Psoas muscle (tissue), 8 donors: Measurements from ENCODE around the gene FRMPD3. TPM values are rescaled to one million over a fixed set of nuclear protein-coding genes. Genes with fewer than 3 reads are reported as not detected.

Source experiments
- ATAC-seq, 4 donors: fragments of 200-7000 bp; cut with Tn5 transposase; one replicate each; pipeline ENCODE4 v1.9.1; 2020; ENCODE audit warnings: moderate library complexity in 3 of 4, mild to moderate bottlenecking in 2 of 4
- DNase-seq, 2 donors: peaks; one replicate each; pipeline ENCODE4 v3.0.0-alpha.2; 2020
- H3K27ac ChIP-seq: fragments of 200-600 bp; one replicate; pipeline ENCODE4 v1.8.0; 2022
- H3K27me3 ChIP-seq, 3 donors: fragments of 200-600 bp in 1 of 3; one replicate each; pipeline versions ENCODE4 v1.6.1 to v1.8.0; 2013 to 2022; ENCODE audit warnings: low read length in 2 of 3, mild to moderate bottlenecking in 2 of 3, moderate library complexity in 1 of 3; ENCODE audit not compliant: insufficient read depth in 3 of 3
- H3K36me3 ChIP-seq, 2 donors: fragments of 200-600 bp in 1 of 2; one replicate each; pipeline versions ENCODE4 v1.6.1 to v1.8.0; 2013 to 2022; ENCODE audit warnings: low read depth in 1 of 2, mild to moderate bottlenecking in 1 of 2, moderate library complexity in 1 of 2; ENCODE audit not compliant: insufficient read depth in 1 of 2
- H3K4me1 ChIP-seq: fragments of 200-600 bp; one replicate; pipeline ENCODE4 v1.8.0; 2022
- H3K4me3 ChIP-seq: fragments of 200-600 bp; one replicate; pipeline ENCODE4 v1.8.0; 2022; ENCODE audit warnings: mild to moderate bottlenecking
- H3K9me3 ChIP-seq: fragments of 200-600 bp; one replicate; pipeline ENCODE4 v1.8.0; 2022
- WGBS, 3 donors: extraction: QIAGEN DNeasy Blood & Tissue Kit; methylation state at CpG; one replicate each; pipeline versions ENCODE4 v1.1.6 to v1.1.7; 2013; 5-methylcytosine and 5-hydroxymethylcytosine counted together
- intact Hi-C, 2 donors: fragments of 100-400 bp; cut with DNase I; formaldehyde crosslinking; loops; one replicate each; pipeline versions ENCODE4 v1.11.0 to v1.14.2; 2022
- polyA plus RNA-seq, 3 donors: library from polyadenylated mRNA; stranded (reverse); fragments of 200-250 nt; gene quantifications; one replicate each; pipeline ENCODE4 v1.2.3, GENCODE V29; 2013
- total RNA-seq, 4 donors: library from RNA; stranded (reverse); fragmentation: NEBNext Ultra II Directional in 2 of 4; extraction: Animal tissue kit (Norgen Biotek cat#: 25700) in 2 of 4; gene quantifications; one replicate each; pipeline versions ENCODE4 v1.2.1 to v1.2.4, GENCODE V29; 2021 to 2023
- TF ChIP-seq, protein P1 (sequence below): fragments of 200-600 bp; IDR thresholded peaks from one replicate; pipeline ENCODE4 v1.8.0; 2022; ENCODE audit warnings: antibody characterized with exemption
- donor health status: healthy with polysubstance abuse.
- donor health status: DM: no; HTN: no; CAD: no; lungs with moderate emphysema.
- donor health status: Bipolar disorder and iron deficiency.
- donor health status: healthy.
- donor health status: DM: yes; HTN: yes; CAD: no.
- donor health status: DM: no; HTN: no; CAD: no.
- donor health status: DM: no; HTN: no; CAD: no.
- donor health status: DM: yes; HTN: yes; CAD: no.

FRMPD3 gene
- total and polyA plus RNA-seq, 7 donors, result 0.01 to 0.02 TPM; not detected in 5

DNA sequence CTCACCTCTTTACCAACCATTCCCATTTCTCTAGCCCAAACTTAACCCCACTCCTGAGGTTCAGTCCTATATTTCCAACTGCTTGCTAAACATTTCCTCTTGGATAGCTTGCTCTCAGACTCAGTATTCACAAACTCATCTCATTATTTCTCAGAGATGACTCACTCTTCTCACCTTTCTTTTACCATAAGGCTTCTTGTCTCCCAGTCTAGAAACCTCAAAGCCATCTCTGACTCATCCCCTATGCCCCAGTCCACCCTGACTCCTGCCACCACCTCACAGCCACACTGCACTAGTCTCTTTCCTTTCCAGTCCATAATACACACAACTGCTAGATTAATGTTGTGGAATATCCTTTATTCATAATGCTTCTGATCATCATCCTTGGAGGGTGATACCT lies 4.8 kb downstream of the FRMPD3 start:
- intact Hi-C loops, result no loop called here
- ATAC-seq (no peak), DNase-seq (no peak)
- TF ChIP-seq, protein P1, sequence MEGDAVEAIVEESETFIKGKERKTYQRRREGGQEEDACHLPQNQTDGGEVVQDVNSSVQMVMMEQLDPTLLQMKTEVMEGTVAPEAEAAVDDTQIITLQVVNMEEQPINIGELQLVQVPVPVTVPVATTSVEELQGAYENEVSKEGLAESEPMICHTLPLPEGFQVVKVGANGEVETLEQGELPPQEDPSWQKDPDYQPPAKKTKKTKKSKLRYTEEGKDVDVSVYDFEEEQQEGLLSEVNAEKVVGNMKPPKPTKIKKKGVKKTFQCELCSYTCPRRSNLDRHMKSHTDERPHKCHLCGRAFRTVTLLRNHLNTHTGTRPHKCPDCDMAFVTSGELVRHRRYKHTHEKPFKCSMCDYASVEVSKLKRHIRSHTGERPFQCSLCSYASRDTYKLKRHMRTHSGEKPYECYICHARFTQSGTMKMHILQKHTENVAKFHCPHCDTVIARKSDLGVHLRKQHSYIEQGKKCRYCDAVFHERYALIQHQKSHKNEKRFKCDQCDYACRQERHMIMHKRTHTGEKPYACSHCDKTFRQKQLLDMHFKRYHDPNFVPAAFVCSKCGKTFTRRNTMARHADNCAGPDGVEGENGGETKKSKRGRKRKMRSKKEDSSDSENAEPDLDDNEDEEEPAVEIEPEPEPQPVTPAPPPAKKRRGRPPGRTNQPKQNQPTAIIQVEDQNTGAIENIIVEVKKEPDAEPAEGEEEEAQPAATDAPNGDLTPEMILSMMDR, result no peak
- no peak overlapping the region for H3K4me3 ChIP-seq
- peaks cover 0 to 72% (median 0%) of the 10 kb centered on the region in 3 donors for H3K27me3 ChIP-seq
- no peaks in the 10 kb centered on the region for H3K4me1 ChIP-seq
- H3K27ac ChIP-seq, result no peak overlapping the region
- H3K36me3 ChIP-seq, result no peaks in the 10 kb centered on the region
- H3K9me3 ChIP-seq, result no peaks in the 10 kb centered on the region

DNA sequence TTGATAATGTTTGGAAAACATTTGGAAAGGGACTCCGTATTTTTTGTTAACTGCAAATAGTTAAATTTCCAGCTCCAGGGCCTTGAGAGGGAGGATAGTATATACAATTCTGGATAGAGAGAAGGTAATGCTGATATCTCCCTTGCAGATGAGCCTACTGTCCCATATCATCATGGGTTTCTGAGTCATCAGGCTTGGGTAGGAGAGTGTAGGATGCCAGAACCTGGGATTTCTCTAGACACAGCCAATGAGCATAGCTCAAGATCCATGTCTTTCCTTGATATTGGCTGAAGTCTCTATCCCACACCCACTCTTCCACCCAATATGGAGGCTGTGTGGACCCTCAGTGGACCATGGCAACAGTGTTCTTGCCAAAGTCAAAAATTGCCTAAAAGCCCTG lies 7.8 kb downstream of the FRMPD3 start:
- H3K27me3 ChIP-seq, result peaks cover 0 to 51% (median 0%) of the 10 kb centered on the region in 3 donors
- WGBS, 3 donors, result 89 to 100% (median 91%) methylated on average over 1 of the region's 1 CpG

DNA sequence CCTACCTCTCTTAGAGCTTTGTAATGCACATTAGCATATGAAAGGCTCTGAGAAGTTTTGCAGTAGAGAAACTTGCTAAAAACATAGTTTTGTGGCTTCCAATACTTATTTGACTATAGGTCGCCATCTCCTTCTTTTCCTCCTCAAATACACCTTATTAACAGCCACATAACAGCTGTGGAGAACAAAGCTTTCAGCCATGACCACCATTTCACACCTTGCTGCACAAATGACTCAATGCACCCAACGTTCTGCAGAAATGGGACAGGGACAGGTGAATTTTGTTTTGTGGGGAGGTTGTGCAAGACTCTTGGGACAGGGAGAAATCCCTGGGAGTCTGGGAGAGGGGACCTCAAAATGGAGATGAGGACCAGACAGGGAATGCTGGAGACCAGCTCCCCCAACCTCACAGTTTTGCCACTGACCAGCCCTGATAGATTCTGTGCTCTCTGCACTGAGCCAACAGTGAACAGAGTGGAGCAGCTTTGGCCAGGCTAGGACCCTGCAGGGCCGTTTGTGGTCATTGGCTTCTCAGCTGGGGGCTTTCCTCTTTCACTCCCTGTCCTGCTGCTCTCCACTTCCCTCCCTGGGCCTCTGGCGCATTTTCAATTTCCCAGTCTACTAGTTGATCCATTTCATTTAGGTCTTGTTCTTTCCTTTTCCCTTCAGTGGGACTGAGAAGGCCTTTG lies 16.6 kb downstream of the FRMPD3 start:
- DNase-seq, result no peak
- no peak for ATAC-seq
- no peaks in the 10 kb centered on the region for H3K4me1 ChIP-seq
- no peaks in the 10 kb centered on the region for H3K9me3 ChIP-seq
- no peak overlapping the region for H3K4me3 ChIP-seq
- no peak overlapping the region for H3K27ac ChIP-seq
- TF ChIP-seq, protein P1, result no peak
- peaks cover 0 to 27% (median 0%) of the 10 kb centered on the region in 3 donors for H3K27me3 ChIP-seq
- H3K36me3 ChIP-seq, result no peaks in the 10 kb centered on the region
- intact Hi-C loops, result no loop called here
- 49 to 65% (median 63%) methylated on average over 3 to 4 of the region's 4 CpGs for WGBS, 3 donors

More for the DNA sequence above, 7.8 kb downstream of the FRMPD3 start:
- H3K4me3 ChIP-seq, result no peak overlapping the region
- H3K9me3 ChIP-seq, result no peaks in the 10 kb centered on the region
- ATAC-seq, result no peak
- no peak overlapping the region for H3K27ac ChIP-seq
- intact Hi-C loops, result no loop called here
- DNase-seq, result no peak
- H3K4me1 ChIP-seq, result no peaks in the 10 kb centered on the region
- H3K36me3 ChIP-seq, result no peaks in the 10 kb centered on the region
- TF ChIP-seq, protein P1, result no peak

DNA sequence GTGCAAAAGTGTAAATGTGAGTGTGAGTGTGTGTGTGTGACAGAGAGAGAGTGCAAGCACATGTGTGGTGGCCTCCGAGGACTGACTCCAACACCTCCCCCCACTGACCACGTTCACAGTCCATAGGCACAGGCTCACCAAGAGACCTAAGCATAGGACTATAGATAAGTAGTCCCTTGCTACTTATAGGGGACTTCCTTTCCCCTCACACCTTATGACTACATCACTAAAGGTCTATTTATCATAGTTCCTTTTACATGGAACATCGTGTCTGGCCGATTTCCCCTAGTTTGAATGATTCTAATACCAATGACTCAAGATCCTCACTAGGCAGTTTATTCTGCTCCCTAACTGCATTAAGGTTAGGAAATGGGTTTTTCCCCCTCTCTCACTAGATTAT lies 17.8 kb downstream of the FRMPD3 start:
- 70 to 77% (median 73%) methylated on average over 4 of the region's 4 CpGs for WGBS, 3 donors
- H3K9me3 ChIP-seq, result no peaks in the 10 kb centered on the region
- intact Hi-C loops, result no loop called here
- DNase-seq (no peak), ATAC-seq (no peak)
- H3K4me3 ChIP-seq, result no peak overlapping the region
- peaks cover 0 to 27% (median 0%) of the 10 kb centered on the region in 3 donors for H3K27me3 ChIP-seq
- no peaks in the 10 kb centered on the region for H3K36me3 ChIP-seq
- H3K4me1 ChIP-seq, result no peaks in the 10 kb centered on the region
- no peak overlapping the region for H3K27ac ChIP-seq
- TF ChIP-seq, protein P1, result no peak

DNA sequence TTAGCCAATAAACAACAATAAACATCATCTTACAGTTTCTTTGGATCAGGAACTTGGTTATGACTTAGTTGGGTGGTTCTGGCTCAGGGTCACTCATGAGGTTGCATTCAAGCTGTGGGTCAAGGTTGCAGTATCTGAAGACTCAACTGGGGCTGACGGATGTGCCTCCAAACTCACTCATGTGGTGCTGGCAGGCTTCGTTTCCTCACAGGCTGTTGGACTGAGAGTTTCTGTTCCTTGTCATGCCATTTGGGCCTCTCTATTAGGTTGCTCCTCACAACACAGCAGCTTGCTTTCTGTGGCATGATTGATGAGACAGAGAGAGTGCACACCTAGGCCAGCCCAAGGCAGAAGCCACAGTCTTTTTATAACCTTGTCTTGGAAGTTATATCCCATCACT lies 20.7 kb downstream of the FRMPD3 start:
- no peak overlapping the region for H3K27ac ChIP-seq
- H3K27me3 ChIP-seq, result peaks cover 0 to 18% (median 0%) of the 10 kb centered on the region in 3 donors
- TF ChIP-seq, protein P1, result no peak
- H3K36me3 ChIP-seq, result no peaks in the 10 kb centered on the region
- intact Hi-C loops, result no loop called here
- H3K4me1 ChIP-seq, result no peaks in the 10 kb centered on the region
- no peak overlapping the region for H3K4me3 ChIP-seq
- H3K9me3 ChIP-seq, result no peaks in the 10 kb centered on the region
- DNase-seq (no peak), ATAC-seq (no peak)
- 70 to 85% (median 71%) methylated on average over 2 of the region's 2 CpGs for WGBS, 3 donors
